Embryonic facial prominence (tissue), 1 donor: Measurements from ENCODE around the gene GATAD2B.
"Not testable (repeated sequence)": the region's sequence is repeated elsewhere in the genome, so short reads cannot be mapped to it uniquely, and the experiment has no call there.

Experiments used
- DNase-seq: peaks from one replicate; pipeline ENCODE4 v3.0.0-alpha.2; 2016; ENCODE audit errors: extremely low spot score

Gene GATAD2B

DNA sequence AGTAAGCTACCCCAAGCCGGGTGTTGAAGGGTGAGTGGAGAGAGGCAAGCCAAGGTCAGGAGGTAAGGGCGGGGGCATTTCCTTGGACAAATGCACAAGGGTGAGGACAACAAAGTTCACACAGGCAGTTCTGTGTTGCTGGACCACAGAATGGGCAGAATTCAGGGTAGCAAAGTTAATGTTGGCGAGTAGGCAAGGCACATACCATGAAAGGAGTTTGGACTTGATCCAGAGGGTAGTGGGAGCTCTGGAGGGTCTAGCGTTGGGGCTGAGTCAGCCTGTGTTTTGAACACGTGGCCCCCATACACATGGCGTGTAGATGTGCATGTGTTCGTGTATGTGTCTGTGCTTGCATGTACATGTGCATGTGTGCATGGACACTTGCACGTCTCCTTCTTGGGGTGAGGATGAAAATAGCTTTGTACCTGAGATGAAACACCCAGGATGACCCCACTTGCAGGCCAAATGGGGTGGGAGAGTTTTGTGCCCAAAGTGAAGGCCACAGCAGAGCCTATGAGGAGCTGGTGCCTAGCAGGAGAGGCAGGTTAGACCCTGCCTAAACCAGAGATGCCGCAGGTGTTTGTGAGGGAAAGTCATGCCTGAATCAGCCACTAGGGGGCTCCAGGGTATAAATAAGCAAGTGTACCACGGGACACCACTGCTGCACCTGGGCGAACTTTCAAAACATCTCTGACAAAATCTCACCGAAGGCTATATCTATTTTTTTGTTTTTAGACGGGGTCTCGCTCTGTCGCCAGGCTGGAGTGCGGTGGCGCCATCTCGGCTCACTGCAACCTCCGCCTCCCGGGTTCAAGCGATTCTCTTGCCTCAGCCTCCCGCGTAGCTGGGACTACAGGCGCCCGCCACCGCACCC is 125.7 kb downstream of the GATAD2B start:
- DNase-seq, result no peak

DNA sequence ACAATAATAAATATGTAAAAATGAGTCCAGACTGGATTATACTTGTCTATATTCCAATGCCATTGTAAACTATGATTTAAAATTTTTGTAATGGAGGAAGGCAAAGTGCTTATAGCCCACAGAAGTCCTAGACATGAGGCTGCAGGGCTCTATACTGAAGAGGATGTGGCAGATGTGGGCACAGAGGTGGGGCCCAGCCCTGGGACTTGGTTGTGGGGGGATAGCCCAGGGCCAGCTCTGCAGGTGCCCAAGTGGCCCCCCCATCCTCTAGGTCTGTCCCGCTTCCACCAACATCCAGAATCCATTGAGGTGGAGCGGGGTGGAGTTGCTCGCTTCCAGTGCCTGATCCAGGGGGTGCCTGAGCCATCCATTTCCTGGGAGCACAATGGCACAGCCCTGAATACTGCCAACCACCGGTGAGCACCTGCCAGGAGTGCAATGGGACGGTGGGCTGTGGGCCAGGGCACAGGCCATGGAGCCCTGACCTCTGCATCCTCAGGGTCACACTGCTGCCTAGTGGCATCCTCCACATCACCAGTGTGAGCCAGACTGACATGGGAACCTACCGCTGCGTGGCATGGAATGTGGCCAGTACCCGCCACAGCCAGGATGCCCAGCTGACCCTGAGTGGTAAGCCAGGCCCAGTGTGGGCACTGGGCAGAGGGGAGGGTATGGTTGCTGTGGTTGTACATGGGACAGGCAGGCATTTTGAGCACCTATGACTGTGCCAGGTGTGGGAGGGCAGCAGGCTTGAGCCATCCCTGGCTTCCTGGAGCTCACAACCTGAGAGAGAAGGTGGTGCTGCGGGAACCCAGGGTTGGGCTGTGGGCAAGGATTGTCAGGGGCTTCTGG is 126.6 kb downstream of the GATAD2B start:
- no peak for DNase-seq

DNA sequence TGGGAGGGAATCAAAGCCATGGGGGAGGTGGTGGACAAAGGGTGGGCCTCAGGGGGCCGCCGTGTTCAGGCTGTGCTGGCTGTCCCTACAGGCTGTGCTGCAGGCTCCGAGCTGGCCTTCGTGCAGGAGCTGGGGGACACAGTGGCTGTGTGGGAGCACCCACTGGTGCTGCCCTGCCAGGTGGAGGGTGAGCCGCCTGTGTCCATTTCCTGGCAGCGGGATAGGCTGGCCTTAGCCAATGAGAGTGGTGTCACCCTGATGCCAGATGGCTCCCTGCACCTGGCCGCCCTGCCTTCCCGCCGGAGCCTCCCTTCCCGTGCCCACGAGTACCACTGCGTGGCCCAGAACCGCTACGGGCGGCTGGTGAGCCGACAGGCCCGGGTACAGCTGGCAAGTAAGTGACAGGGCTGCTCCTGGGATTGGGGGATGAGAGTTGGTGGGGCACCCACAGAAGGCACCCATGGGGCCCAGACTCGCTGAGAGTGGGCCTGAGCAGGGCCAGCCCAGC is 127.4 kb downstream of the GATAD2B start:
- DNase-seq, result no peak

DNA sequence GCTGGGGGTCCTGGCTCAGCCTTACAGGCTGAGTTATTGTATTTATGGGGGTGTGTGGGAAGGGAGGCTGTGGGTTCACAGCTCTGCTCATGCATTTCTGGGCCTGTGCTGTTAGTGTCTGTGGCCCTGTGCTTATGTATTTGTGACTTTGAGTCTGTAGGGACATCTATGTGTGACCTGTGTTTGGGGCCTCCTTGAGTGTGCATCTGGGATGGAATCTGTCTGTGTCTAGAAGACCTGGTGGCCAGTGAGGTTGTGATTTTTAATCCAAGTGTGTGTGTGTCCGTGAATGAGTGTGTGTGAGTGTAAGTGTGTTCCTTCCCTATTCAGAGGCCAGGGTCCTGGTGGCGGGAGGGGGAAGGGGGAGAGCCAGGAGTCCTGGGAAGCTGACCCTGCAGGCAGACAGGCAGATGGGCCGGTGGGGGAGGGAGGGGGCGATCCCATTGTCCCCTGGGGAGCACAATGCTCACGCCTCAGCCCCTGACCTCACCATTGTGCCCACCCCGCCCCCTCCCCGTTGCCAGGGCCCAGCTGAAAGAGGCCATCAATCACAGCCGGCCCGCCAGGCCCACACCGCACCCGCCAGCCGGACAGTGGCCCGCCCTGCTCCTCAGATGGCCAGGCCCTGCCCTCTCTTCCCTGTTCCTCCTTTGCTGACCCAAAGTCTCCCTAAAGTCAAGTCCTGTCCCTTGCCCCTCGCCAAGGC is 128.0 kb downstream of the GATAD2B start:
- DNase-seq, result no peak

DNA sequence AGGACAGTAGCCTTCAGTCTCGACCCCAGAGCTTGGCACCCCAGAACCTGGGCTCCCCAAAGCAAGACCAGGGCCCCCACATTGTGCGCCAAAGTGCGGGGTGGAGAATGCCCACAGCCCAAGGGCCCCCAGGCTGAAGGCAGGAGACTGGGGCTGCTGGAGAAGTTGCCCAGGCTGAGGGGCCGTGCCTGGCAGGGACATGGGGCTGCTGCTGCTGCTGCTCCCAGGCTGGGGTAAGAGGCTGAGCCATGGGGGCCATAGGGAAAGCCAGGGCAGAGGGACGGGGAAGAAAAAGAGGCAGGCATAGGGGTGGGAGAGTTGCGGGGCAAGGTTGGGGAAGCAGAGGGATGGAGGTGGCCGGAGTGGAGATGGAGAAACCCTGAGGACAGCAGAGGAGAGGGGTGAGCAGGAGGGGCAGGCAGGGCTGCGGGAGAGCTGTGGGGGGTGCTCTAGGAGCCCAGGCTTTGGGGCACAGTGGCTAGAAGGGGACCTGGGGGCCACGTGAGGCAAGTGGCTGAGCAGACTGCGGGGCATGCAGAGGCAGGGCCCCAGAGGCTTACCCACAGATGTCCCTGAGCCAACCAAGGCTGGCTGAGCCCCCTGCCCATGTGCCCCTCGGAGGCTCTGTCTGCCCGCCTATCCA is 128.7 kb downstream of the GATAD2B start:
- DNase-seq, result no peak

DNA sequence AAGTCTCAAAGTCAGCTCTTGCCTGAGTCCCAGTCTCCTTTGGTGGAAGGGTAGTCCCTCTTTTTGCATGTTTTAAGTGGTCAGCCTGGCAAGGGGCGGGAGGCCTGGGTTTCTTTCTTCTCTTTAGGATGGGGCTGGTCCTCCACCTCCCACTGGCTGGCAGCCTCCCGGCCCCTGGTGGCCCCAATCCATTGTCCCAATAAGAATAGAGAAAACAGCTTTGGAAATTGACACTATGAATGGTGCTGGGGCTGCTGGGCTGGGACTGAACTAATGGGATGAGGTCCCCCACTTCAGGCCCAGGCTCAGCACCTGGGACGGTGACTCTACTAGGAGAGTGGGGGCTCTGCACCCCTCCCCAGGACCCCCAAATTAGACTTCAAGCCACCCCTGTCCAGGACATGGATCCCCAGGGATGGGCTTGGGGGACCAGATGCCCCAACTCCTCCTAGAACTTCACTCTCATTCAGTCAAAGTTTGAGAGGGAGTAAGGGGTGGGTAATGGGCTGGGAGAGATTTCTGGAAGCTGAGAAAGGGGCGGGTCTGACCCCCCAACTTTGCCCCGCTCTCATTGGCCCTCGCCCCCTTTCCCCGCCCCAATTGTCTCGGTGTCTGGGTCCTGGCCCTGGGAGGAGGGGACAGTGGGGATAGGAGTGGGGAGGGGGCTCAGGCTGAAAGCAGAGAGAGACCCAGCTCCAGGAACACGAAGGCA is 129.4 kb downstream of the GATAD2B start:
- no peak for DNase-seq

DNA sequence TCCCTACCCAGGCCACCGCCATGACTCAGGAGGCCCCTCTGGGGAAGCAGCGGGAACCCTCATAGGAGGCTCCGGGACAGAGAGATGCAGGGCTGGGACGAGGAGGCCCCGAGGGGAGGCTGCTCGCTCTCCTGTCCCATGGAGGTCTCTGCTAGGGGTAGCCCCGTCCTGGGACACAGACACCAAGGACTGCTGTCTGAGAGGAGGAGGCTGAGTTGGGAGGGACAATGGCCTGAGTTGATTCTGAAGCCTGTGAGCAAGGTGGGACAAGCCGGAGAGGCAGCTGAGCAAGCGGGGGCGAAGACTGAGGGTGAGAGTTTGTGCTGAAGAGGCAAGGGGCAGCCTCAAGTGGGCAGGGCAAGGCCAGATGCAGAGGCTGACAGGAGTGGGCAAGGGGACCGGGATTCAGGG is 130.1 kb downstream of the GATAD2B start:
- DNase-seq, result no peak

DNA sequence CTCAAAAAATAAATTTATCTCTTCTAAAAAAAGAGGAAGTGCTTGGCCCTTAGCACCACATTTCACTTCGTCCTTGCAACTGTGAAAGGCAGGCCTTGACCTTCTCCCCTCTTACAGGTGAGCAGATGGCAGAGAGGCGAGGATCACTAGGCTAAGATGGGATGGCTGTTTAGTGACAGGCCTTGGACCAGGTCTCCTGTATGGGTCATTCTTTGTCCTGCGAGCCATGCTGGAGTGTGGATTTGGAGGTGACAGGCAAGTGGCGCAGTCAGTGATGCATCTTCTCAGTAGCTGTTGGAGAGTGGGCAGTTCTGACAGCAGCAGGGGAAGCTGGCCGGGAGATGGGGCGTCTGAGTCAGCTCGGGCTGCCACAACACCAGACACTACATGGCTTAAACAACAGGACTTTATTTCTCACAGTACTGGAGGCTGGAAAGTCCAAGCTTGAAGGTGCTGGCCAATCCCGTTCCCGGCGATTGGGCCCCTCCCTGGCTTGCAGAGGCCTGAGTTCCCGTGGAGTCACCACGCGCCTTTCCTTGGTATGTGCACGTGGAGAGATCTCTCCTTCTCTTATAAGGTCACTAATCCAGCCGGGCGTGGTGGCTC is 131.0 kb downstream of the GATAD2B start:
- DNase-seq, result no peak

DNA sequence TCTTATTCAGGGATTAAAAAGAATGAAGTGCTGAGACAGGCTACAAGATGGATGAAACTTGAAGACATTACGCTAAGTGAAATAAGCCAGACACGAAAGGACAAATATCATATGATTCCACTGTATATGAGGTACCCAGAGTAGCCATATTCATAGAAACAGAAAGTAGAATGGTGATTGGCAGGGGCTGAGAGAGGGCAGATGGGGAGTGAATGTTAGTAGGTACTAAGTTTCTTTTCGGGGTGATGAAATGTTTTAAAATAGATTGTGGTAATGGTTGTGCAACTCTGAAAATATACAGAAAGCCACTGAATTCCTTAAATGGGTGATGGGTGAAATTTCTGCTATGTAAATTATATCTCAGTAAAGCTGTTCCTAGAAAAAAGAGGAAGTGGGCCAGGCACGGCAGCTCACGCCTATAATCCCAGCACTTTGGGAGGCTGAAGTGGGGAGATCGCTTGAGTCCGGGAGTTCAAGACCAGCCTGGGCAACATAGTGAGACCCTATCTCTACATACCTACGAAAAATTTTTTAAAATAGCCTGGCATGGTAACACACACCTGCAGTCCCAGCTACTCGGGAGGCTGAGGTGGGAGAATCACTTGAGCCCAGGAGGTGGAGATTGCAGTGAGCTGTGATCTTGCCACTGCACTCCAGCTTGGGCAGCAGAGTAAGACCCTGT is 131.7 kb downstream of the GATAD2B start:
- no peak for DNase-seq

DNA sequence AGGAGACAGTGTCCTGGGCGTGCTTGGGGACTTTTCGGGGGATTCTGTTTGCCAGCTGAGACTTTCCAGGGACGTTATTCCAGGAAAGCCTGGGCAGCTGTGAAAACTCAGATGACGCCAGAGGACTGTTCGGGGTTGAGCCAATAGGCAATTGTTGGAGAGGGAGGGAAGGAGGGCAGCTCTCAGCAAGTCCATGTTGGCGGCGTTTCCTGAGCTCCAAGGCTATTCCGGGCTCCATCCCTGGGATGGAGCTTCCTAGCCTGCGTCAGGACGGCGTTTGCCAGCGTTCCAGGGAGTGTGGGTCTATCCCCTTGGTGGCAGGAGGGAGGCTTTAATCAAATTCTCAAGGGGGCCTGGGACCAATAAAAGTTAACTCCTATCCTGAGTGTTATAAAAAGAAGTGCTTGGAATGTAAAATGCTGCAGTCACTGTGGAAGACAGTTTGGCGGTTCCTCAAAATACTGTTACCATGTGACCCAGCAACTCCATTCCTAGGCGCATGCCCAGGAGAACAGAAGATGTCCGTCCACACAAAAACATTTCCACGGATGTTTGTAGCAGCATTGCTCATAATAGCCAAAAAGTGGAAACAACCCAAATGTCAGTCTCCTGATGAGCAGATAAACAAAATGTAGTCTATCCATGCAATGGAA is 132.3 kb downstream of the GATAD2B start:
- no peak for DNase-seq

DNA sequence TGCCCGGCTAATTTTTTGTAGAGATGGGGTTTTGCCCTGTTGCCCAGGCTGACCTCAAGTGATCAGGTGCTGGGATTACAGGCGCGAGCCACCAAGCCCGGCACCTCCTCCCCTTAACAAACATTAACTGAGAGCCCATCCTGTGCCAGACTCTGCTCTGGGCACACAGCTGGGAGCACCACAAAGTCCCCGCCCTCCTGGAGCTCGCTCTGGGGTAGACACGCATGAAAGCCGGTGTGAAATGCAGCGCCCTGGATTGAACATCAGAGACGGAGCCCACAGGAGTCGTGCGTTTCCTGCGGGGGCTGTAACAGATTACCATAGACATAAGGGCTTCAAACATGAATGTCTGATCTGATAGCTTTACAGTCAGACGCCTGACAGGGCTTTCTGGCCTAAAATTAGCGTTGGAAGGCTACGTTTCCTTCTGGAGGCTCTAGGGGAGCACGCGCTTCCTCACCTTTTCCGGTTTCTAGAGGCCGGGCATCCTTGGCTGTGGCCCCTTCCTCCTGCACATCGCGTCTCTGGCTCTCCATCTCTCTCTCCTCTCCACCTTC is 133.2 kb downstream of the GATAD2B start:
- DNase-seq, result no peak

DNA sequence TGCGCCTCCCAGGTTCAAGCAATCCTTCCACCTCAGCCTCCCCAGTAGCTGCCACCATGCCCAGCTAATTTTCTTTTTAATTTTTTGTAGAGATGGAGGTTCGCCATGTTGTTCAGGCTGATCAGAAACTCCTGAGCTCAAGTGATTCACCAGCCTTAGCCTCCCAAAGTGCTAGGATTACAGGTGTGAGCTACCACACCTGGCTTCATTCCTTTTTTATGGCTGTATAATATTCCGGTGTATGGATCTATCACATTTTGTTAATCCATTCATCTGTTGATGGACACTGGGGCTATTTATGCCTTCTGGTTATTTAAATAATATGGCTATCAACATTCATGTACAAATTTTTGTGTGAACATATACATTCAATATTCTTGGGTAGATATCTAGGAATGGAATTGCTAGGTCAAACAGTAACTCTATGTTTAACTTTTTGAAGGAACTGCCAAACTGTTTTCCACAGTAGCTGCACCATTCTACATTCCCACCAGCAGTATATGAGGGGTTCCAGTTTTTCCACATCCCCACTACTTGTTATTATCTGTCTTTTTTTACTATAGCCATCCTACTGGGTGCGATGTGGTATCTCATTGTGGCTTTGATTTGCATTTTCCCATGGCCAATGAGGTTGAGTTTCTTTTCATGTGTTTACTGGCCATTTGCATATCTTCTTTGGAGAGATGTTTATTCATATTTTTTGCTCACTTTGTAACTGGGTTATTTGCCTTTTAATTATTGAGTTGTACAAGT is 136.6 kb downstream of the GATAD2B start:
- no peak for DNase-seq

DNA sequence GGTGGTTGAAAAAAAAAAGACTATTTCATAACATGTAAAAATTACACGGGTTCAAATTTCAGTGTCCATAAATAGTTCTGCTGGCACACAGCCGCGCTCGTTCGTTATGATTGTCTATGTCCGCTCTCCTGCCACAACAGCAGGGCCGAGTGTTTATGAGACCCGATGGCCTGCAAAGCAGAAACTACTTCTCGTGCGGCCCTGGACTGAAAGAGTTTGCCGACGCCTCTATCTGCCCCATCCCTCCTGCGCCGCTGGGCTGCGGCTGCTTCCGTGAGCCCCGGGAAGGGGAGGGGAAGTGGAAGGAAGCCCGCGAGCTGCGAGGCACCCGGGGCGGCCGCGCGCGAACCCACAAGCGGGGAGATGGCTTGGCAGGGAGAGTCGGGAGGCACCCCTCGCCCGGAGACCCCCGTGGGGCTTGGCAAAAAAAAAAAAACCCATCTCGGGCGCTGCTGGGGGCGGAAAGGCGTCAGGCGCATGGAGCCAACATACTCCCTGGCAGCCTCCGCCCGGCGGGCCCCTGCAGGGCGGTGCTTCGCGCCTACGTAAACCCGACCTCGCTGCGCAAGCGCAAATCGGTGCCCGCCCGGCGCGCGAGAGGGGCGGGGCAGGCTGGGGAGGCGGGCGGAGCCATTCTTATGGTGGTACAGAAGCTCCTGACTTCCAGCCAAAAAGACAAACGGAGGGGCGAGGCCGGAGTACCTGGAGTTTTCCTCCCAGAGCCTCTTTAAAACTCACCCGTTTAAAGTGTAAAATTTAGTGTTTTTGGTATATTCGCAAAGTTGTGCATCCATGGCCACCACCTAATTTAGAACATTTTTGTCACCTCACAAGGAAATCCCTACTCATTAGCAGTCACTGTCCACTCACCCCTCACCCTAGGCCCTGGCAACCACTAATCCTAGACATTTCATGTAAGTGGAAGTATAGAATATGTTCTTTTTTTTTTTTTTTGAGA is 139.3 kb downstream of the GATAD2B start:
- DNase-seq, result peak; percentile 86

DNA sequence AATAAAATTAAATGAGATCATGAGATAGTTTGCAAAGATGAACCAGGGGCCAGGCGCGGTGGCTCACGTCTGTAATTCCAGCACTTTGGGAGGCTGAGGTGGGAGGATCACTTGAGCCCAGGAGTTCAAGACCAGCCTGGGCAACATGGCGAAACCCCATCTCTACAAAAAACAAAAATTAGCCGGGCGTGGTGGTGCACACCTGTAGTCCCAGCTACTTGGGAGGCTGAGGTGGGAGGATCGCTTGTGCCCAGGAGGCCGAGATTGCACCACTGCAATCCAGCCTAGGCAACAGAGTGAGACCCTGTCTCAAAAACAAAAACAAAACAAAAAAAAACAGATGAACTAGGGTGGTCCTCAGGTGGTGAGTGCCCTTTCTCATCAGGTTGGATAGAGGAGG is 140.1 kb downstream of the GATAD2B start:
- DNase-seq, result not testable (repeated sequence)

DNA sequence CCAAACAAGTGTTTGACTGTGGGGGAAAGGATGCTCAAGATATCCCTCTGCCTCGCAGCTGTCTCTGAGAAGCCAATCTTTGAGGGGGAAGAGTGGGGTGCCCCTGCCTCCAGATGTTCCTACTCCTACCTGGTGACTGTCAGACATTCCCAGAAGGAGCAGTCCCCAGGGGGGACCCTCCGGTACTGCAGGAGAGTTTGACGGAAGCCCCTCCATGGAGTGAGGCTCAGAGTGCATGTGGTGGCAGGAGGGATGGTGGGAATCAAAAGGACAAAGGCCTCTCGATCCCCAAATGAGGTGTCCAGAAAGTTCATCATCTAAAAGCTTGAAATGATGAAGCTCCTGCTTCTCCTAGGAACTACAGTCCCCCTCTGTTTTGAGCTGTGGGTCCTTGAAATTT is 142.2 kb downstream of the GATAD2B start:
- no peak for DNase-seq

DNA sequence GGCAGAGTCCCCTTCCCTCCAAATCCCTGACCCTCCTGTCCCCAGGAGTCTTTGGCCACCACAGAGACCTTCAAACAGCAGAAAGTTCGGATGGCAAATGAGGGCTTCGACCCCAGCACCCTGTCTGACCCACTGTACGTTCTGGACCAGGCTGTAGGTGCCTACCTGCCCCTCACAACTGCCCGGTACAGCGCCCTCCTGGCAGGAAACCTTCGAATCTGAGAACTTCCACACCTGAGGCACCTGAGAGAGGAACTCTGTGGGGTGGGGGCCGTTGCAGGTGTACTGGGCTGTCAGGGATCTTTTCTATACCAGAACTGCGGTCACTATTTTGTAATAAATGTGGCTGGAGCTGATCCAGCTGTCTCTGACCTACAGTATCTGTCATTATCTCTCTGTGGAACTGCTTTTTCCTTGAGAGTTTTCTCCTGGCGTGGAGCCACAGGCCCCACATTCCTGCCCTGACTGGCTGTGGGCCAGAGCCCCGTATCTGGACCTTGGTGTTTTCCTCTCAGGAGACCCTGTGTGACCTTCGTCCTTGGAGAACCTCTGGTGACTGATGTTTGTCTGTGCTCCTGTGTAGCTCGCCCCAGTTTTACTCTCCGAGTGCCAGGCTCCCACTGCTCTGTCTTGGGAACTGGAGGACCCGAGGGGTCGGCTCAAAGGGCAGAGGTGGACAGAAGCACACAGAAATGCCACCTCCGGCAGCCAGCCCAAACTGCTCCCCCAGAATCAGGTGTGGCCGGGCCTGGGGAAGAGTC is 142.8 kb downstream of the GATAD2B start:
- no peak for DNase-seq
